Measurements from ENCODE around the gene BMP8B.

DNA sequence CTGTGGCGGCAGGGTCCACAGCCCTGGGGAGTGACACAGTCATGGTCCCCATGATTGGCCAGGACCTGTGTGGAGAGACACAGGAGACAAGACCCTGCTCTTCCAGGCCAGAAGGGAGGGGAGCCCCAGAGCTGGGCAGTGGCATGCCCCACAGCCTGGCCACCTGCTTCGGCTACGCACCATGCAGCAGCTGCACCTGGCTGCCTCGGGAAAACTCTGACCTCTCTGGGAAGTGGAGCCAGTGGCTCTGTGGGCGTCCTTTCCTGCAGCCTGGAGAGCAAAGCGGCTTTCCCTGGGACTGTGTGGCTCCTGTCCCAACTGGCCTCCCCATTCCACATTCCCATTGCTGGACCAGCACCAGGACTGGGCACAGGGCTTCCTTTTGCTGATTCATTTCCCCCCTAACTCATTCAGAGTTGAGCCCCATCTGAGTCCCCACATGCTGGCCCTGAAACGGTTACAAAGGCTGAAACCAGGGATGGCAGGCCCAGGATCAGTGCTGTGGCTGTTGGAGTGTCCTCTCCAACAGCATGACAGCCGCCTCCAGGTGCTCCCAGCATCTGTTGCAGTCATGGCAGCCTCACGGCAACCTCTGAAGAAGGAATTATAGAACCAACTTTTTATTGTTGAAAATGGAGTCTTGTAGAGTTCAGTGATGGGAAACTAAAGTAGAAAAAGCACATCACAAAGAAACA lies 32.6 kb downstream of the BMP8B start:
- TF ChIP-seq CTCF (IDR thresholded peaks at IDR 0.05) (no peak), POLR2A (IDR thresholded peaks at IDR 0.05) (no peak)
